GM21825 (cell line): ENCODE measurements around the gene NOL8.

Experiments
- ATAC-seq: cut with Tn5 transposase; IDR thresholded peaks from one replicate; pipeline ENCODE4 v1.9.1; 2021; ENCODE audit warnings: mild to moderate bottlenecking, moderate library complexity; ENCODE audit not compliant: unreplicated experiment

The NOL8 gene

GRCh38 chr9:92270511-92270910 lies 54.6 kb downstream of the NOL8 start:
- no peak for ATAC-seq

GRCh38 chr9:92266486-92266885 lies 58.7 kb downstream of the NOL8 start:
- ATAC-seq, result no peak

GRCh38 chr9:92265154-92265553 lies 60.0 kb downstream of the NOL8 start:
- no peak for ATAC-seq

GRCh38 chr9:92263131-92263530 lies 62.0 kb downstream of the NOL8 start:
- no peak for ATAC-seq

- ATAC-seq, result no peak
Measured at GRCh38 chr9:92257327-92257726, 67.8 kb downstream of the NOL8 start.

GRCh38 chr9:92254381-92255337 lies 70.5 kb downstream of the NOL8 start:
- ATAC-seq, result no peak

- ATAC-seq, result no peak
Measured at GRCh38 chr9:92253656-92254055, 71.5 kb downstream of the NOL8 start.

- no peak for ATAC-seq
Measured at GRCh38 chr9:92247981-92248380, 77.2 kb downstream of the NOL8 start.
